ENCODE data around the gene UGT2B28. TPM values are rescaled to one million over a fixed set of nuclear protein-coding genes. Genes with fewer than 3 reads are reported as not detected.
A peak's percentile ranks its signal among the peaks of the same experiment; 100 is the strongest.
"Not testable (repeated sequence)": the region's sequence is repeated elsewhere in the genome, so short reads cannot be mapped to it uniquely, and the experiment has no call there.

Gene UGT2B28
- total and polyA plus RNA-seq, 4 donors = not detected

DNA sequence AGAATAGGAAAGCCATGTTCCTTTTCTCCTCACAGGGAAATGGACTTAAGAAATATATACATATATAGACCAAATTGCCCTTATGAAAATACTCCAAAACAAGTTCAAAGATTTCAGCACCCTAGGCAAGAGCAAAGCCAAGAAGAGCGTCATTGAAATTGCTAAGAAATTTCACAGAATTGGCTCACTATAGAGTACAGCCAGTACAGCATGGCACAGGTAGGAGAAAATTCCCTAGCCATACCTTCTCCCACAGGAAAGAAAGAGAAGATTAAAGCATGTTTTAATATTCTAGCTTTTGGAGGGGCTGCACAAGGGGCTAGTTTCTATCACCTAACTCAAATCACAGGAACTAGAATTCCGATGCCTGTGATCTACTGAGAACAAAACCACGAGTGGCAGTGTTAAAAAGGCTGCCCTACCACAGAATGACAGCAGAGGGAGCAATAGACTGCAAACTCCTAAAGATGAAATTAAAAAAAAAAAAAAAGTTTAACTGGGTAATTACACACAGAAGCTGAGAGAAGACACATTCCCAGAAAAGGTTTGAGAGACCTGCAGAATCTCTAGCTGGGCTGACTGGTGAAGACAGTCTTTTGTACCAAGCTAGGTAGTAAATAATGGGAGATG, 37.5 kb downstream of the UGT2B28 start:
- peak; percentile 35 to 60 (median 46) for DNase-seq
- not testable (repeated sequence) for H3K27me3 ChIP-seq (ENCODE audit: control insufficient read depth in 3 of 3, insufficient read depth in 3 of 3, low read length in 2 of 3); ATAC-seq (ENCODE audit: insufficient read depth, low FRiP score); H3K4me3 ChIP-seq; H3K36me3 ChIP-seq (ENCODE audit: control insufficient read depth in 4 of 4, insufficient read depth in 4 of 4, low read length in 4 of 4); H3K27ac ChIP-seq (ENCODE audit: low read depth in 1 of 2, low read length in 1 of 2); H3K4me1 ChIP-seq (ENCODE audit: control insufficient read depth in 5 of 5, insufficient read depth in 5 of 5, low read length in 5 of 5); H3K9me3 ChIP-seq (ENCODE audit: control insufficient read depth in 4 of 4, insufficient read depth in 3 of 4, low read length in 3 of 4); H3K9ac ChIP-seq (ENCODE audit: insufficient read depth in 1 of 2, low read length in 2 of 2)
- 23 to 31% methylated on average over 3 of the region's 3 CpGs for WGBS, 2 donors
- TF ChIP-seq, protein P1, sequence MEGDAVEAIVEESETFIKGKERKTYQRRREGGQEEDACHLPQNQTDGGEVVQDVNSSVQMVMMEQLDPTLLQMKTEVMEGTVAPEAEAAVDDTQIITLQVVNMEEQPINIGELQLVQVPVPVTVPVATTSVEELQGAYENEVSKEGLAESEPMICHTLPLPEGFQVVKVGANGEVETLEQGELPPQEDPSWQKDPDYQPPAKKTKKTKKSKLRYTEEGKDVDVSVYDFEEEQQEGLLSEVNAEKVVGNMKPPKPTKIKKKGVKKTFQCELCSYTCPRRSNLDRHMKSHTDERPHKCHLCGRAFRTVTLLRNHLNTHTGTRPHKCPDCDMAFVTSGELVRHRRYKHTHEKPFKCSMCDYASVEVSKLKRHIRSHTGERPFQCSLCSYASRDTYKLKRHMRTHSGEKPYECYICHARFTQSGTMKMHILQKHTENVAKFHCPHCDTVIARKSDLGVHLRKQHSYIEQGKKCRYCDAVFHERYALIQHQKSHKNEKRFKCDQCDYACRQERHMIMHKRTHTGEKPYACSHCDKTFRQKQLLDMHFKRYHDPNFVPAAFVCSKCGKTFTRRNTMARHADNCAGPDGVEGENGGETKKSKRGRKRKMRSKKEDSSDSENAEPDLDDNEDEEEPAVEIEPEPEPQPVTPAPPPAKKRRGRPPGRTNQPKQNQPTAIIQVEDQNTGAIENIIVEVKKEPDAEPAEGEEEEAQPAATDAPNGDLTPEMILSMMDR (IDR thresholded peaks at IDR 0.05; ENCODE audit: control extremely low read depth, extremely low read depth) = peak; percentile 14

DNA sequence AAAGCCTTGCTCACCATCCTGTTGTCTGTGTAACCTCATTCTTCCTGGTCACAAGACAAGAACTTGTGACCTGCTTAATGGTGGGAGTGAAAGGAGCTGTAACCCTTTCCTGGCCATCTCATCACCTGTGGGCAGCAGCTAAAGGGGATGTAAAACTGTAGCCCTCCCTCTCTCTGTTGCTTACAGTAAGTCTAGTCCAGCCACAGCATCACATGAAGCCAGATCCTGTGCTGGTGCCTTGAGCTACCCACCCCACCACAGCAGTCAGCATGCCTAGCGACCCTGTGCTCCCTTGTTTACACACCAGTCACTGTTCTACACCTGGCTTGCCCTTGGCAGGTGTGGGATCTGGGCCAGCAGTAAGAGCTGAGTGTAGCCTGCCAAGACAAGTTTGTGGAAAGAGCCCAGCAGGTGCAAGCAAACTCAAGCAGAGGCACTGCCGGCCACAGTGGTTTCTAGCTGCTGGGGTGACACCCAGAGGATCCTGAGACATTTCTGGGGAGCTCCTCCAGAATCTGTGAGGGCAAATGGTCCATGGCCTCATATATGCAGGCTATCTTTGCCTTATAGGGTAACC, 41.0 kb downstream of the UGT2B28 start:
- no peak overlapping the region for H3K9ac ChIP-seq (ENCODE audit: insufficient read depth in 1 of 2, low read length in 2 of 2)
- H3K4me3 ChIP-seq = no peak overlapping the region
- H3K27ac ChIP-seq (ENCODE audit: low read depth in 1 of 2, low read length in 1 of 2) = no peak overlapping the region
- DNase-seq (no peak), ATAC-seq (ENCODE audit: insufficient read depth, low FRiP score) (no peak)
- no peaks in the 10 kb centered on the region for H3K36me3 ChIP-seq (ENCODE audit: control insufficient read depth in 4 of 4, insufficient read depth in 4 of 4, low read length in 4 of 4)
- H3K9me3 ChIP-seq (ENCODE audit: control insufficient read depth in 4 of 4, insufficient read depth in 3 of 4, low read length in 3 of 4) = no peaks in the 10 kb centered on the region
- H3K4me1 ChIP-seq (ENCODE audit: control insufficient read depth in 5 of 5, insufficient read depth in 5 of 5, low read length in 5 of 5) = peaks cover 0 to 2% (median 0%) of the 10 kb centered on the region in 5 donors
- 64 to 77% methylated on average over 2 of the region's 2 CpGs for WGBS, 2 donors
- H3K27me3 ChIP-seq (ENCODE audit: control insufficient read depth in 3 of 3, insufficient read depth in 3 of 3, low read length in 2 of 3) = no peaks in the 10 kb centered on the region
- TF ChIP-seq, protein P1 (IDR thresholded peaks at IDR 0.05; ENCODE audit: control extremely low read depth, extremely low read depth) = no peak

DNA sequence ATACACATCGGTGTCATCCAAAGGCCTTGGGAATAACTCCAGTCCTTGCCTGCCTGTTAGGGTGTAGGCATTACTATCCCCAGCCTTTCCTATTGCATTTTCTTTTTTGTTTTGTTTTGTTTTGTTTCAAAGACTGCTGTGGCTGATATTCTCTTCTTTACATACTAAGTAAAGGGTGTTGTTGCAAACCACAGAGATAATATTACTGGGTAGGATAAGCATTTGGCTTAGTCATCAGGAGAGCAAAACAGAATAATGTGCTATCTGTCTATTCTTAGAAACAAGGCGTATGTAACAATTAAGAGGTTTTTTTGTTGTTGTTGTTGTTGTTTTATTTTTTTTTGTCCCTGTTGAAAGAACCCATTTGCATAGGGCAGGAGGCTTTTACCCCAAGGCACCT, 41.8 kb downstream of the UGT2B28 start:
- 74 to 82% methylated on average over 2 of the region's 2 CpGs for WGBS, 2 donors
- no peak overlapping the region for H3K4me3 ChIP-seq
- H3K9me3 ChIP-seq (ENCODE audit: control insufficient read depth in 4 of 4, insufficient read depth in 3 of 4, low read length in 3 of 4) = no peaks in the 10 kb centered on the region
- no peak overlapping the region for H3K27ac ChIP-seq (ENCODE audit: low read depth in 1 of 2, low read length in 1 of 2)
- ATAC-seq (ENCODE audit: insufficient read depth, low FRiP score) (no peak), DNase-seq (no peak)
- H3K9ac ChIP-seq (ENCODE audit: insufficient read depth in 1 of 2, low read length in 2 of 2) = no peak overlapping the region
- TF ChIP-seq, protein P1 (IDR thresholded peaks at IDR 0.05; ENCODE audit: control extremely low read depth, extremely low read depth) = no peak
- H3K4me1 ChIP-seq (ENCODE audit: control insufficient read depth in 5 of 5, insufficient read depth in 5 of 5, low read length in 5 of 5) = peaks cover 0 to 2% (median 0%) of the 10 kb centered on the region in 5 donors
- no peaks in the 10 kb centered on the region for H3K36me3 ChIP-seq (ENCODE audit: control insufficient read depth in 4 of 4, insufficient read depth in 4 of 4, low read length in 4 of 4)
- H3K27me3 ChIP-seq (ENCODE audit: control insufficient read depth in 3 of 3, insufficient read depth in 3 of 3, low read length in 2 of 3) = no peaks in the 10 kb centered on the region
